Dermis microvascular lymphatic vessel endothelial cell (primary cell): ENCODE data around the gene GALNT2. TPM values are rescaled to one million over a fixed set of nuclear protein-coding genes. Genes with fewer than 3 reads are reported as not detected.

ENCODE experiments used
- DNase-seq, 2 donors: peaks; one replicate each; pipeline versions ENCODE4 v3.0.0 to v3.0.0-alpha.2; 2010; ENCODE audit warnings: low read depth in 2 of 2
- total RNA-seq: library from RNA; depleted of rRNA; stranded (reverse); fragments of >200 nt; gene quantifications from 2 replicates; pipeline ENCODE4 v1.2.1, GENCODE V29; 2014

The GALNT2 gene
- total RNA-seq, 1 donor from 2014 or later, result 38.1 TPM

- peak in 1 of 2 donors; percentile 21 for DNase-seq
These were observed 23.2 kb downstream of the GALNT2 start for GRCh38 chr1:230090194-230090711.

GRCh38 chr1:230091473-230092231 is 24.6 kb downstream of the GALNT2 start:
- no peak for DNase-seq

GRCh38 chr1:230094746-230095145 is 27.7 kb downstream of the GALNT2 start:
- no peak for DNase-seq

- DNase-seq, result no peak
These were observed 28.9 kb downstream of the GALNT2 start for GRCh38 chr1:230095938-230096337.

- DNase-seq, result no peak
These were observed 30.3 kb downstream of the GALNT2 start for GRCh38 chr1:230097370-230097769.

- no peak for DNase-seq
These were observed 31.7 kb downstream of the GALNT2 start for GRCh38 chr1:230098723-230099122.

- DNase-seq, result no peak
These were observed 32.4 kb downstream of the GALNT2 start for GRCh38 chr1:230099465-230099864.

- no peak for DNase-seq
These were observed 33.9 kb downstream of the GALNT2 start for GRCh38 chr1:230100932-230101331.

GRCh38 chr1:230101556-230101955 is 34.5 kb downstream of the GALNT2 start:
- no peak for DNase-seq

GRCh38 chr1:230102046-230102445 is 35.0 kb downstream of the GALNT2 start:
- no peak for DNase-seq

GRCh38 chr1:230102472-230102871 is 35.4 kb downstream of the GALNT2 start:
- DNase-seq, result no peak

GRCh38 chr1:230103306-230104173 is 36.5 kb downstream of the GALNT2 start:
- DNase-seq, result no peak

- peak; percentile 96 to 97 for DNase-seq
These were observed 37.6 kb downstream of the GALNT2 start for GRCh38 chr1:230104395-230105244.

- peak in 1 of 2 donors; percentile 2 for DNase-seq
These were observed 38.3 kb downstream of the GALNT2 start for GRCh38 chr1:230105245-230105753.

- DNase-seq, result peak; percentile 36 to 76
These were observed 39.0 kb downstream of the GALNT2 start for GRCh38 chr1:230105754-230106625.

GRCh38 chr1:230107941-230108340 is 40.9 kb downstream of the GALNT2 start:
- DNase-seq, result no peak

- no peak for DNase-seq
These were observed 41.5 kb downstream of the GALNT2 start for GRCh38 chr1:230108580-230108979.

- no peak for DNase-seq
These were observed 42.0 kb downstream of the GALNT2 start for GRCh38 chr1:230109066-230109465.

GRCh38 chr1:230109895-230110667 is 43.0 kb downstream of the GALNT2 start:
- no peak for DNase-seq
